Hepatocyte (in vitro differentiated cells): Measurements from ENCODE around the gene UPF2. TPM values are rescaled to one million over a fixed set of nuclear protein-coding genes. Genes with fewer than 3 reads are reported as not detected.
A peak's percentile ranks its signal among the peaks of the same experiment; 100 is the strongest.

Experiments used
- DNase-seq: peaks from one replicate; pipeline ENCODE4 v3.0.0-alpha.2; 2016; ENCODE audit warnings: low spot score
- H2AFZ ChIP-seq: fragments of 200-600 bp; sonication (generic); 2 replicates; pipeline ENCODE4 v1.6.0; 2016; ENCODE audit warnings: antibody characterized with exemption, mild to moderate bottlenecking
- H3K27ac ChIP-seq: fragments of 200-600 bp; sonication (generic); 2 replicates; pipeline ENCODE4 v1.5.1; 2016; ENCODE audit warnings: mild to moderate bottlenecking
- H3K27me3 ChIP-seq: fragments of 200-600 bp; sonication (generic); 2 replicates; pipeline ENCODE4 v1.6.1; 2016
- H3K36me3 ChIP-seq: fragments of 200-600 bp; sonication (generic); replicated peaks from 2 replicates; pipeline ENCODE4 v1.5.1; 2016; ENCODE audit warnings: low read depth; ENCODE audit not compliant: insufficient read depth
- H3K4me1 ChIP-seq: fragments of 200-600 bp; sonication (generic); 2 replicates; pipeline ENCODE4 v1.5.1; 2016; ENCODE audit warnings: mild to moderate bottlenecking, moderate library complexity; ENCODE audit not compliant: insufficient read depth
- H3K4me2 ChIP-seq: fragments of 200-600 bp; sonication (generic); 2 replicates; pipeline ENCODE4 v1.6.0; 2016
- H3K4me3 ChIP-seq: fragments of 200-600 bp; sonication (generic); 2 replicates; pipeline ENCODE4 v1.5.1; 2016; ENCODE audit warnings: mild to moderate bottlenecking
- H3K79me2 ChIP-seq: fragments of 200-600 bp; sonication (generic); 2 replicates; pipeline ENCODE4 v1.6.0; 2017; ENCODE audit warnings: mild to moderate bottlenecking
- H3K9me2 ChIP-seq: fragments of 200-600 bp; sonication (generic); replicated peaks from 2 replicates; pipeline ENCODE4 v1.6.0; 2017; ENCODE audit warnings: mild to moderate bottlenecking; ENCODE audit not compliant: insufficient read depth
- H3K9me3 ChIP-seq: fragments of 200-600 bp; sonication (generic); 2 replicates; pipeline ENCODE4 v1.5.1; 2016; ENCODE audit warnings: low read depth, mild to moderate bottlenecking
- H4K20me1 ChIP-seq: fragments of 200-600 bp; sonication (generic); 2 replicates; pipeline ENCODE4 v1.6.0; 2016; ENCODE audit warnings: mild to moderate bottlenecking; ENCODE audit not compliant: insufficient read depth, poor library complexity, severe bottlenecking
- EZH2 ChIP-seq: fragments of 200-600 bp; sonication (generic); IDR thresholded peaks from 2 replicates; pipeline ENCODE4 v1.6.1; 2016; ENCODE audit warnings: antibody characterized with exemption, mild to moderate bottlenecking, borderline replicate concordance
- EZH2phosphoT487 ChIP-seq: fragments of 200-600 bp; sonication (generic); IDR thresholded peaks from one replicate; pipeline ENCODE4 v1.6.1; 2018; ENCODE audit warnings: antibody characterized with exemption, mild to moderate bottlenecking, low read depth, moderate library complexity; ENCODE audit not compliant: unreplicated experiment, severe bottlenecking
- WGBS: methylation state at CpG from one replicate; pipeline ENCODE4 v1.1.6; 2016; ENCODE audit warnings: low lambda C conversion rate; ENCODE audit errors: missing lambda C conversion rate; 5-methylcytosine and 5-hydroxymethylcytosine counted together
- polyA plus RNA-seq: library from polyadenylated mRNA; unstranded; fragments of >200 nt; fragmentation: Nextera tagmentation; extraction: Ambion mirVana; gene quantifications from 2 replicates; pipeline ENCODE4 v1.2.1, GENCODE V29; 2016
- total RNA-seq: library from RNA; depleted of rRNA; stranded (reverse); fragments of >200 nt; gene quantifications from 2 replicates; pipeline ENCODE4 v1.2.3, GENCODE V29; 2014
- TF ChIP-seq, protein P1 (sequence below): fragments of 200-600 bp; sonication (generic); IDR thresholded peaks from 2 replicates; pipeline ENCODE4 v1.5.1; 2016; ENCODE audit warnings: antibody characterized with exemption, mild to moderate bottlenecking; ENCODE audit not compliant: poor library complexity

Gene UPF2
- total and polyA plus RNA-seq, 2 experiments from 2014 or later, result 12.3 to 14.5 TPM

- Histone ChIP-seq H3K4me1 (peaks cover 37% of the 10 kb centered on the region), H2AFZ (no peak overlapping the region), H4K20me1 (no peaks in the 10 kb centered on the region), H3K27ac (peak overlapping the region; percentile 95), H3K9me3 (no peaks in the 10 kb centered on the region), H3K27me3 (no peaks in the 10 kb centered on the region), H3K4me3 (no peak overlapping the region), H3K4me2 (no peak overlapping the region), H3K79me2 (no peaks in the 10 kb centered on the region), H3K36me3 (no peaks in the 10 kb centered on the region), H3K9me2 (no peaks in the 10 kb centered on the region)
- no peak for DNase-seq
- 87% methylated on average over 13 of the region's 13 CpGs for WGBS
- TF ChIP-seq EZH2, result no peak
- TF ChIP-seq, protein P1, sequence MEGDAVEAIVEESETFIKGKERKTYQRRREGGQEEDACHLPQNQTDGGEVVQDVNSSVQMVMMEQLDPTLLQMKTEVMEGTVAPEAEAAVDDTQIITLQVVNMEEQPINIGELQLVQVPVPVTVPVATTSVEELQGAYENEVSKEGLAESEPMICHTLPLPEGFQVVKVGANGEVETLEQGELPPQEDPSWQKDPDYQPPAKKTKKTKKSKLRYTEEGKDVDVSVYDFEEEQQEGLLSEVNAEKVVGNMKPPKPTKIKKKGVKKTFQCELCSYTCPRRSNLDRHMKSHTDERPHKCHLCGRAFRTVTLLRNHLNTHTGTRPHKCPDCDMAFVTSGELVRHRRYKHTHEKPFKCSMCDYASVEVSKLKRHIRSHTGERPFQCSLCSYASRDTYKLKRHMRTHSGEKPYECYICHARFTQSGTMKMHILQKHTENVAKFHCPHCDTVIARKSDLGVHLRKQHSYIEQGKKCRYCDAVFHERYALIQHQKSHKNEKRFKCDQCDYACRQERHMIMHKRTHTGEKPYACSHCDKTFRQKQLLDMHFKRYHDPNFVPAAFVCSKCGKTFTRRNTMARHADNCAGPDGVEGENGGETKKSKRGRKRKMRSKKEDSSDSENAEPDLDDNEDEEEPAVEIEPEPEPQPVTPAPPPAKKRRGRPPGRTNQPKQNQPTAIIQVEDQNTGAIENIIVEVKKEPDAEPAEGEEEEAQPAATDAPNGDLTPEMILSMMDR, result no peak
- no peak for TF ChIP-seq EZH2phosphoT487
Observed at GRCh38 chr10:11877591-11877905, 165.1 kb downstream of the UPF2 start.

- Histone ChIP-seq H3K4me3 (no peak overlapping the region), H3K9me2 (no peaks in the 10 kb centered on the region), H3K36me3 (no peaks in the 10 kb centered on the region), H3K9me3 (no peaks in the 10 kb centered on the region), H3K27ac (peak overlapping the region; percentile 95), H3K4me1 (peaks cover 41% of the 10 kb centered on the region), H3K27me3 (no peaks in the 10 kb centered on the region), H2AFZ (no peak overlapping the region), H3K4me2 (no peak overlapping the region), H3K79me2 (no peaks in the 10 kb centered on the region), H4K20me1 (no peaks in the 10 kb centered on the region)
- TF ChIP-seq EZH2 (no peak), EZH2phosphoT487 (no peak)
- TF ChIP-seq, protein P1, result no peak
- WGBS, result 97% methylated on average over 19 of the region's 19 CpGs
- DNase-seq, result no peak
Observed at GRCh38 chr10:11876805-11877590, 165.6 kb downstream of the UPF2 start.

- H3K4me3 ChIP-seq, result no peak overlapping the region
- peaks cover 41% of the 10 kb centered on the region for H3K4me1 ChIP-seq
- DNase-seq, result no peak
- H3K4me2 ChIP-seq, result no peak overlapping the region
- H3K79me2 ChIP-seq, result no peaks in the 10 kb centered on the region
- no peaks in the 10 kb centered on the region for H3K27me3 ChIP-seq
- H3K27ac ChIP-seq, result peak overlapping the region; percentile 95
- H3K36me3 ChIP-seq, result no peaks in the 10 kb centered on the region
- no peak overlapping the region for H2AFZ ChIP-seq
- H4K20me1 ChIP-seq, result no peaks in the 10 kb centered on the region
- TF ChIP-seq, protein P1, result no peak
- no peak for TF ChIP-seq EZH2
- no peak for TF ChIP-seq EZH2phosphoT487
- WGBS, result 88% methylated on average over 6 of the region's 6 CpGs
- H3K9me2 ChIP-seq, result no peaks in the 10 kb centered on the region
- H3K9me3 ChIP-seq, result no peaks in the 10 kb centered on the region
Observed at GRCh38 chr10:11876324-11876723, 166.3 kb downstream of the UPF2 start.
